Measurements from ENCODE around the gene CYTH1.

Gene CYTH1

DNA sequence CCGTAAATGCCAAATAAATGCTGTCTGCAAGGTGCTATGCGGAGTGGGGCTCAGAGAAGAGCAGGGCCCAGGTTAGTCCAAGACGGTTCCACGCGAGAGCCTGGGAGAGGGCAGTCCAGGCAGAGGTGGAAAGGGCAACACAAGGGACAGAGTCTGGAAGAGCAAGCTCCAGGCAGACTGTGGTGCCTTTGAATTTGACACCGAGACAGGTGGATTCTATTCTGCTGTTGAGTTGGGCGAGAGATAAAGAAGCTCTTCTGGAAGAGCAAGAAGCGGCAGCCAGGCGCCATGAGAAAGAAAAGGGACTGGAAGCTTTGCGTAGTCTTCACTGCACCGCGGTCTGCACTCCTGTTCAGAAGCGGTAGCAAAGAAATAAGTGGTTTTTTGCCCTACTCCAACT, 55.6 kb downstream of the CYTH1 start:
- Histone ChIP-seq H2AFZ (ENCODE audit: low read length) (no peak overlapping the region), H3K4me2 (ENCODE audit: low read length) (no peak overlapping the region), H3K36me3 (ENCODE audit: insufficient read depth, low read length) (no peaks in the 10 kb centered on the region), H3K4me1 (ENCODE audit: insufficient read depth, low read length, severe bottlenecking) (peaks cover 12% of the 10 kb centered on the region), H3K27ac (ENCODE audit: low read depth, low read length, poor library complexity, severe bottlenecking) (no peak overlapping the region), H3F3A (ENCODE audit: insufficient read depth, low read length) (0 out of 2 replicates have a peak, but pooled peaks cover 3% of the 10 kb centered on the region), H3K79me2 (ENCODE audit: insufficient read depth, low read length) (no peaks in the 10 kb centered on the region), H3K9ac (ENCODE audit: low read length) (no peak overlapping the region), H3K9me2 (ENCODE audit: low read depth, low read length) (no peaks in the 10 kb centered on the region), H3K9me3 (ENCODE audit: low read length) (no peaks in the 10 kb centered on the region), H3K4me3 (ENCODE audit: low read depth, low read length, poor library complexity, severe bottlenecking) (no peak overlapping the region), H3K27me3 (ENCODE audit: insufficient read depth, low read length) (peaks cover 5% of the 10 kb centered on the region; the same call in 1 of the 2 replicates), H4K20me1 (ENCODE audit: insufficient read depth, low read length) (no peaks in the 10 kb centered on the region)
- TF ChIP-seq EZH2 (IDR thresholded peaks at IDR 0.05; ENCODE audit: borderline replicate concordance, low read length) = no peak
- TF ChIP-seq, protein P1, sequence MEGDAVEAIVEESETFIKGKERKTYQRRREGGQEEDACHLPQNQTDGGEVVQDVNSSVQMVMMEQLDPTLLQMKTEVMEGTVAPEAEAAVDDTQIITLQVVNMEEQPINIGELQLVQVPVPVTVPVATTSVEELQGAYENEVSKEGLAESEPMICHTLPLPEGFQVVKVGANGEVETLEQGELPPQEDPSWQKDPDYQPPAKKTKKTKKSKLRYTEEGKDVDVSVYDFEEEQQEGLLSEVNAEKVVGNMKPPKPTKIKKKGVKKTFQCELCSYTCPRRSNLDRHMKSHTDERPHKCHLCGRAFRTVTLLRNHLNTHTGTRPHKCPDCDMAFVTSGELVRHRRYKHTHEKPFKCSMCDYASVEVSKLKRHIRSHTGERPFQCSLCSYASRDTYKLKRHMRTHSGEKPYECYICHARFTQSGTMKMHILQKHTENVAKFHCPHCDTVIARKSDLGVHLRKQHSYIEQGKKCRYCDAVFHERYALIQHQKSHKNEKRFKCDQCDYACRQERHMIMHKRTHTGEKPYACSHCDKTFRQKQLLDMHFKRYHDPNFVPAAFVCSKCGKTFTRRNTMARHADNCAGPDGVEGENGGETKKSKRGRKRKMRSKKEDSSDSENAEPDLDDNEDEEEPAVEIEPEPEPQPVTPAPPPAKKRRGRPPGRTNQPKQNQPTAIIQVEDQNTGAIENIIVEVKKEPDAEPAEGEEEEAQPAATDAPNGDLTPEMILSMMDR (IDR thresholded peaks at IDR 0.05; ENCODE audit: low read length) = no peak

DNA sequence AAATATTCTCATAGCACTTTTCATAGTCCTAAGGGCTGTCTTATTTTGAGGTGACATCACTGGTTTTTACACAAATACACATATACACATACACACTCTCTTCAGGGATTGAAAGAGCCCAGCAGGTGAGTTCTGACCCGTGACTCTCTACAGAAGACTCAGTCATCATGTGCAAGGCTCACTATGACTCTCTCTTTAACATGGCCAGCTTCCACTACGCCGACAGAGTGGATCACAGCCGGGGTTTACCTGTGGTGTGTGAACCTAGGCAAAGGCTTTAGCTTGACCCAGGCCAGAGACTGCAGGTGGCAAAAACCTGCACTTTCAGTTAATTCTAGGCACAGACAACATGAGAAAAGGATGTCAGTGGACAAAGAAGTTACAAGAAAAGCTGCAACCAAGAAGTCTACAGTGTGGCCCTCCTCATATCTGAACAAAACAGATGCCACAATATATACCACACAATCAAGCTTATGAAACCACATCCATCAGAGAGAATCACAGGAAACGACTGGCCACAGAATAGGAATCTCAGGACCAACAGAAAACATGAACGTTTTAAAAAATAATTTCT, 56.5 kb downstream of the CYTH1 start:
- H3K36me3 ChIP-seq (ENCODE audit: insufficient read depth, low read length) = no peaks in the 10 kb centered on the region
- no peak overlapping the region for H2AFZ ChIP-seq (ENCODE audit: low read length)
- peaks cover 12% of the 10 kb centered on the region for H3K4me1 ChIP-seq (ENCODE audit: insufficient read depth, low read length, severe bottlenecking)
- H3K9me2 ChIP-seq (ENCODE audit: low read depth, low read length) = no peaks in the 10 kb centered on the region
- 0 out of 2 replicates have a peak, but pooled peaks cover 3% of the 10 kb centered on the region for H3F3A ChIP-seq (ENCODE audit: insufficient read depth, low read length)
- H3K4me2 ChIP-seq (ENCODE audit: low read length) = no peak overlapping the region
- no peak overlapping the region for H3K27ac ChIP-seq (ENCODE audit: low read depth, low read length, poor library complexity, severe bottlenecking)
- H3K9me3 ChIP-seq (ENCODE audit: low read length) = no peaks in the 10 kb centered on the region
- TF ChIP-seq EZH2 (IDR thresholded peaks at IDR 0.05; ENCODE audit: borderline replicate concordance, low read length) = no peak
- TF ChIP-seq, protein P1 (IDR thresholded peaks at IDR 0.05; ENCODE audit: low read length) = no peak
- H3K79me2 ChIP-seq (ENCODE audit: insufficient read depth, low read length) = no peaks in the 10 kb centered on the region
- no peak overlapping the region for H3K9ac ChIP-seq (ENCODE audit: low read length)
- no peak overlapping the region for H3K4me3 ChIP-seq (ENCODE audit: low read depth, low read length, poor library complexity, severe bottlenecking)
- H4K20me1 ChIP-seq (ENCODE audit: insufficient read depth, low read length) = no peaks in the 10 kb centered on the region
- H3K27me3 ChIP-seq (ENCODE audit: insufficient read depth, low read length) = peaks cover 5% of the 10 kb centered on the region; the same call in 1 of the 2 replicates

DNA sequence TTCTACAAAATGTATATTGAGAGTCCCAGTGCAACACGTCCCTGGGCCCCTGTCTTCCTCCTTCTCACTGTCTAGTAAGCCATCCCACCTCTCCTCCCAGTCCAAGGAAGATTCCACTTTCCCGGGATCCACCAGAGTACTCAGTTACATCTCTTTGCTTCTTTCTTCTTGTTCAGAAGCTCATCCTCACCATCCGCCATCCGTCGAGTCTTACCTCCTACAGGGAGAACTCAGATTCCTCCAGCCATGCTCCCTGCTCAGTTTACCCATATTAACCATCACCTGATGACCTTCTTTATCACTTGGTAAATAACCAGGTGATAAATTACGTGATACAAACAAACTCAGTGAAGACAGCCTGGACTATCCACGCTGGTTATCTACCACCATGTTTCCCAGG, 57.1 kb downstream of the CYTH1 start:
- Histone ChIP-seq H3F3A (ENCODE audit: insufficient read depth, low read length) (0 out of 2 replicates have a peak, but pooled peaks cover 3% of the 10 kb centered on the region), H3K9ac (ENCODE audit: low read length) (no peak overlapping the region), H3K4me2 (ENCODE audit: low read length) (no peak overlapping the region), H2AFZ (ENCODE audit: low read length) (no peak overlapping the region), H3K4me1 (ENCODE audit: insufficient read depth, low read length, severe bottlenecking) (peaks cover 12% of the 10 kb centered on the region), H4K20me1 (ENCODE audit: insufficient read depth, low read length) (no peaks in the 10 kb centered on the region), H3K9me2 (ENCODE audit: low read depth, low read length) (no peaks in the 10 kb centered on the region), H3K27ac (ENCODE audit: low read depth, low read length, poor library complexity, severe bottlenecking) (no peak overlapping the region), H3K9me3 (ENCODE audit: low read length) (no peaks in the 10 kb centered on the region), H3K27me3 (ENCODE audit: insufficient read depth, low read length) (peaks cover 5% of the 10 kb centered on the region; the same call in 1 of the 2 replicates), H3K4me3 (ENCODE audit: low read depth, low read length, poor library complexity, severe bottlenecking) (no peak overlapping the region), H3K79me2 (ENCODE audit: insufficient read depth, low read length) (no peaks in the 10 kb centered on the region), H3K36me3 (ENCODE audit: insufficient read depth, low read length) (no peaks in the 10 kb centered on the region)
- TF ChIP-seq, protein P1 (IDR thresholded peaks at IDR 0.05; ENCODE audit: low read length) = no peak
- no peak for TF ChIP-seq EZH2 (IDR thresholded peaks at IDR 0.05; ENCODE audit: borderline replicate concordance, low read length)
